GM12878 (cell line): ENCODE data around the gene MOK. TPM values are rescaled to one million over a fixed set of nuclear protein-coding genes. Genes with fewer than 3 reads are reported as not detected.

Experiments
- BACH1 ChIP-seq: fragments of 450-650 bp; IDR thresholded peaks from 2 replicates; pipeline ENCODE4 v1.6.1; 2017; ENCODE audit warnings: mild to moderate bottlenecking, borderline replicate concordance
- CHD2 ChIP-seq: IDR thresholded peaks from 2 replicates; pipeline ENCODE4 v1.6.1; 2011; ENCODE audit warnings: low read depth, low read length, improper control_type of control experiment, borderline replicate concordance
- CREB1 ChIP-seq: IDR thresholded peaks from 2 replicates; pipeline ENCODE4 v1.6.1; 2012; ENCODE audit warnings: low read depth, mild to moderate bottlenecking, inconsistent platforms
- CTCF ChIP-seq, 3 experiments: IDR thresholded peaks in 2 of 3; conservative IDR thresholded peaks in 1 of 3; 2 replicates each; pipeline ENCODE4 v1.5.1; 2011; ENCODE audit warnings: low read depth in 3 of 3, low read length in 3 of 3, mild to moderate bottlenecking in 3 of 3, control low read depth in 2 of 3, moderate library complexity in 2 of 3, inconsistent platforms in 1 of 3, mixed read lengths in 1 of 3; ENCODE audit not compliant: control insufficient read depth in 2 of 3, insufficient read depth in 1 of 3; ENCODE audit errors: extremely low read depth in 1 of 3
- DPF2 ChIP-seq: fragments of 450-650 bp; IDR thresholded peaks from 2 replicates; pipeline ENCODE4 v1.6.1; 2017; ENCODE audit warnings: mild to moderate bottlenecking
- E4F1 ChIP-seq: fragments of 450-650 bp; IDR thresholded peaks from 2 replicates; pipeline ENCODE4 v1.6.1; 2018; ENCODE audit warnings: borderline replicate concordance, mild to moderate bottlenecking; ENCODE audit not compliant: partially characterized antibody
- IRF4 ChIP-seq: IDR thresholded peaks from 2 replicates; pipeline ENCODE4 v1.6.1; 2011; ENCODE audit warnings: low read depth, low read length
- LARP7 ChIP-seq: fragments of 450-650 bp; IDR thresholded peaks from 2 replicates; pipeline ENCODE4 v1.6.1; 2017; ENCODE audit warnings: mild to moderate bottlenecking
- NR2C2 ChIP-seq: IDR thresholded peaks from 2 replicates; pipeline ENCODE4 v1.6.1; 2011; ENCODE audit warnings: borderline replicate concordance, low read depth; ENCODE audit not compliant: control insufficient read depth, insufficient read length
- POLR2A ChIP-seq: IDR thresholded peaks from 2 replicates; pipeline ENCODE4 v1.6.1; 2011; ENCODE audit warnings: low read depth, mild to moderate bottlenecking, low read length
- POU2F2 ChIP-seq: IDR thresholded peaks from 3 replicates; pipeline ENCODE4 v1.6.1; 2011; ENCODE audit warnings: low read depth, mild to moderate bottlenecking, low read length, borderline replicate concordance
- RB1 ChIP-seq: fragments of 450-650 bp; formaldehyde crosslinking; IDR thresholded peaks from 2 replicates; pipeline ENCODE4 v1.6.1; 2017; ENCODE audit warnings: mild to moderate bottlenecking, borderline replicate concordance
- RFX5 ChIP-seq: IDR thresholded peaks from 2 replicates; pipeline ENCODE4 v1.6.1; 2011; ENCODE audit warnings: low read depth, low read length, improper control_type of control experiment
- SKIL ChIP-seq: fragments of 450-650 bp; IDR thresholded peaks from 2 replicates; pipeline ENCODE4 v1.6.1; 2017; ENCODE audit warnings: mild to moderate bottlenecking, low read depth, inconsistent platforms; ENCODE audit not compliant: poor library complexity, severe bottlenecking
- SMARCA5 ChIP-seq: fragments of 450-650 bp; IDR thresholded peaks from 2 replicates; pipeline ENCODE4 v1.6.1; 2017; ENCODE audit warnings: mild to moderate bottlenecking
- SMC3 ChIP-seq: IDR thresholded peaks from 2 replicates; pipeline ENCODE4 v1.6.1; 2011; ENCODE audit warnings: low read length, improper control_type of control experiment, borderline replicate concordance
- SPI1 ChIP-seq: IDR thresholded peaks from 2 replicates; pipeline ENCODE4 v1.6.1; 2011; ENCODE audit warnings: low read depth, mild to moderate bottlenecking, low read length, moderate library complexity, borderline replicate concordance; ENCODE audit not compliant: insufficient read depth
- ZNF274 ChIP-seq: IDR thresholded peaks from one replicate; pipeline ENCODE4 v1.8.0; 2011; ENCODE audit not compliant: insufficient read length, insufficient read depth
- ZNF384 ChIP-seq: IDR thresholded peaks from 2 replicates; pipeline ENCODE4 v1.6.1; 2012; ENCODE audit warnings: low read depth, mild to moderate bottlenecking, low read length, improper control_type of control experiment, borderline replicate concordance
- ZNF592 ChIP-seq: fragments of 450-650 bp; IDR thresholded peaks from 2 replicates; pipeline ENCODE4 v1.6.1; 2017; ENCODE audit warnings: mild to moderate bottlenecking, moderate library complexity
- polyA plus RNA-seq, 11 experiments: library from polyadenylated mRNA; depleted of rRNA in 4 of 11; unstranded in 6 of 11; stranded (reverse) in 5 of 11; fragments of >200 nt; fragmentation: Nextera tagmentation in 4 of 11; fragmentation: Illumina TruSeq in 1 of 11; extraction: Ambion mirVana in 4 of 11; extraction: Trizol in 1 of 11; gene quantifications; 1 replicate in 1 of 11; 2 replicates in 10 of 11; pipeline versions ENCODE4 v1.2.1 to v1.2.3, GENCODE V29; 2011 to 2016; ENCODE audit warnings: inconsistent platforms in 2 of 11, missing spikeins in 2 of 11, low read depth in 1 of 11
- total RNA-seq, 4 experiments: library from RNA; depleted of rRNA in 3 of 4; stranded (reverse); fragments of >200 nt in 3 of 4; fragmentation: Illumina TruSeq in 1 of 4; extraction: Trizol in 1 of 4; gene quantifications; 2 replicates each; pipeline versions ENCODE4 v1.2.1 to v1.2.3, GENCODE V29; 2013 to 2021

Gene MOK
- total and polyA plus RNA-seq, 10 of the 15 experiments (the other 5 are each of a cell fraction or from before 2014, with no cell fraction given) = 0.10 to 3.0 (median 1.4) TPM

- TF ChIP-seq ZNF592 = 0 out of 2 replicates have a peak, but pooled peaks have one; percentile 31
- no peak for TF ChIP-seq NR2C2
- no peak for TF ChIP-seq SKIL
- TF ChIP-seq BACH1 = peak; percentile 68; the same call in 1 of the 2 replicates
- no peak for TF ChIP-seq IRF4
- peak; percentile 67; the same call in 1 of the 2 replicates for TF ChIP-seq POLR2A
- TF ChIP-seq CREB1 = peak; percentile 97
- no peak for TF ChIP-seq E4F1
- no peak for TF ChIP-seq SMC3
- TF ChIP-seq SPI1 = no peak
- 0 out of 2 replicates have a peak, but pooled peaks have one; percentile 48 for TF ChIP-seq CHD2
- TF ChIP-seq DPF2 = peak; percentile 84
- peak; percentile 84; the same call in 1 of the 2 replicates for TF ChIP-seq LARP7
- peak; percentile 53 for TF ChIP-seq RB1
- TF ChIP-seq SMARCA5 = peak; percentile 95
- no peak for TF ChIP-seq RFX5
- no peak for TF ChIP-seq CTCF (IDR thresholded peaks at IDR 0.05 in 2 of 3, conservative IDR thresholded peaks at IDR 0.05 in 1 of 3; ENCODE audit: control insufficient read depth in 2 of 3, extremely low read depth in 1 of 3, insufficient read depth in 1 of 3, low read depth in 3 of 3, low read length in 3 of 3)
- no peak for TF ChIP-seq ZNF384
- TF ChIP-seq POU2F2 = no peak
- no peak for TF ChIP-seq ZNF274
Observed at GRCh38 chr14:102319351-102320032, 14.5 kb upstream of the MOK start, which contains the start of gene ZNF839 (continued).
